ENCODE measurements around the gene KIF9. TPM values are rescaled to one million over a fixed set of nuclear protein-coding genes. Genes with fewer than 3 reads are reported as not detected.

KIF9 gene
- total and polyA plus RNA-seq, 2 of the 8 experiments (the other 6 are each of a cell fraction or from before 2014, with no cell fraction given): 5.0 to 8.0 TPM

- 82% methylated on average over 4 of the region's 4 CpGs; no CpG with 5 or more reads in 1 of the 2 experiments for WGBS, 2 experiments (ENCODE audit: extremely low coverage in 1 of 2, insufficient coverage in 1 of 2, insufficient read length in 1 of 2, insufficient replicate concordance in 2 of 2, low coverage in 1 of 2, low lambda C conversion rate in 2 of 2, missing lambda C conversion rate in 1 of 2)
- H2BK5ac ChIP-seq (ENCODE audit: low read depth, low read length): no peak overlapping the region
- TF ChIP-seq MAFK (IDR thresholded peaks at IDR 0.05; ENCODE audit: low read depth, low read length) (no peak), POU5F1 (IDR thresholded peaks at IDR 0.05; ENCODE audit: low read depth, low read length) (no peak), EZH2 (IDR thresholded peaks at IDR 0.05; ENCODE audit: low read depth, low read length, severe bottlenecking) (no peak), MAX (IDR thresholded peaks at IDR 0.05) (no peak), TCF12 (IDR thresholded peaks at IDR 0.05; ENCODE audit: low read depth, low read length) (no peak), CHD1 (IDR thresholded peaks at IDR 0.05; ENCODE audit: low read depth, low read length) (no peak), CEBPB (IDR thresholded peaks at IDR 0.05; ENCODE audit: low read depth, low read length) (no peak), SIRT6 (IDR thresholded peaks at IDR 0.05; ENCODE audit: low read length) (no peak), TEAD4 (IDR thresholded peaks at IDR 0.05; ENCODE audit: low read depth, low read length) (no peak), PHF8 (conservative IDR thresholded peaks at IDR 0.05; ENCODE audit: low read depth, low read length) (no peak), NANOG (IDR thresholded peaks at IDR 0.05; ENCODE audit: insufficient read depth, low read depth, low read length, poor library complexity, severe bottlenecking) (no peak), RBBP5 (IDR thresholded peaks at IDR 0.05; ENCODE audit: borderline replicate concordance, low read depth, low read length) (no peak), KDM1A (IDR thresholded peaks at IDR 0.05; ENCODE audit: borderline replicate concordance, low read length) (no peak), GTF2F1 (IDR thresholded peaks at IDR 0.05; ENCODE audit: borderline replicate concordance, low read depth, low read length) (no peak)
- H3K4me2 ChIP-seq (ENCODE audit: insufficient read depth in 1 of 2, low read depth in 2 of 2, low read length in 2 of 2): peak overlapping the region in 1 of 2 experiments; percentile 7; a peak in 1 of 4 replicates
- H4K5ac ChIP-seq (ENCODE audit: insufficient read length, low read depth, low read length): no peak overlapping the region
- H3K79me1 ChIP-seq (ENCODE audit: low read depth, low read length): no peaks in the 10 kb centered on the region
- no peaks in the 10 kb centered on the region for H3K36me3 ChIP-seq (ENCODE audit: control insufficient read depth in 2 of 4, insufficient read depth in 4 of 4, low read length in 3 of 4)
- no peak overlapping the region for H2BK20ac ChIP-seq (ENCODE audit: low read length)
- no peak overlapping the region for H3K23ac ChIP-seq (ENCODE audit: insufficient read length)
- H4K20me1 ChIP-seq (replicated peaks in 1 of 2; ENCODE audit: control insufficient read depth in 1 of 2, insufficient read depth in 2 of 2, low read length in 2 of 2): no peaks in the 10 kb centered on the region
- H2AK5ac ChIP-seq (ENCODE audit: low read depth, low read length): 0 out of 2 replicates have a peak overlapping the region, but pooled peaks have one; percentile 56
- FAIRE-seq (no peak), DNase-seq (ENCODE audit: low read depth in 1 of 2, low spot score in 2 of 2) (no peak)
- no peak overlapping the region for H3K56ac ChIP-seq (replicated peaks; ENCODE audit: insufficient read length, low read depth, low read length)
- H3K4me1 ChIP-seq (replicated peaks in 1 of 4; ENCODE audit: control insufficient read depth in 3 of 4, insufficient read depth in 4 of 4, low read length in 3 of 4): peaks cover 0 to 12% (median 5%) of the 10 kb centered on the region in 4 experiments; a peak in 6 of 7 replicates
- H3K23me2 ChIP-seq (ENCODE audit: low read depth, low read length): no peaks in the 10 kb centered on the region
- H3K9ac ChIP-seq (replicated peaks in 1 of 4; ENCODE audit: extremely low read depth in 1 of 4, low read depth in 3 of 4, low read length in 3 of 4): no peak overlapping the region
- H3K27me3 ChIP-seq (replicated peaks in 1 of 4; ENCODE audit: control insufficient read depth in 3 of 4, extremely low read depth in 1 of 4, insufficient read depth in 3 of 4, low read length in 3 of 4): no peaks in the 10 kb centered on the region; a peak in 1 of 7 replicates
- peak overlapping the region; percentile 53 for H3K4ac ChIP-seq (replicated peaks; ENCODE audit: insufficient read length, low read depth, low read length)
- H2AFZ ChIP-seq (ENCODE audit: low read length): peak overlapping the region; percentile 42; the same call in 1 of the 2 replicates
- H3K18ac ChIP-seq (ENCODE audit: extremely low read depth, low read length): peak overlapping the region; percentile 62; the same call in 1 of the 2 replicates
- H2BK12ac ChIP-seq (ENCODE audit: low read depth, low read length): peak overlapping the region; percentile 71
- H4K91ac ChIP-seq (replicated peaks; ENCODE audit: insufficient read length, low read length): no peak overlapping the region
- no peak overlapping the region for H3K27ac ChIP-seq (ENCODE audit: low read depth, low read length)
- H3K9me3 ChIP-seq (ENCODE audit: insufficient read depth in 2 of 2, low read depth in 1 of 2, low read length in 1 of 2): no peaks in the 10 kb centered on the region
- peak overlapping the region; percentile 43 for H2BK120ac ChIP-seq (replicated peaks; ENCODE audit: low read depth, low read length)
- no peaks in the 10 kb centered on the region for H3K79me2 ChIP-seq (ENCODE audit: control insufficient read depth in 1 of 2, insufficient read depth in 2 of 2, low read length in 2 of 2)
- POLR2A ChIA-PET (ENCODE audit: partially characterized antibody): interaction anchor here (0.9 to 1.2 kb wide), 2 partner anchors 120 to 238 kb away, joined by 3 to 4 read pairs; partner anchors contain the start of gene PTPN23
- H3K14ac ChIP-seq (ENCODE audit: insufficient read length): no peak overlapping the region
- no peak overlapping the region for H4K8ac ChIP-seq (ENCODE audit: extremely low read depth, insufficient read depth, low read length)
- 0 out of 2 replicates have a peak overlapping the region, but pooled peaks have one; percentile 3 for H2BK15ac ChIP-seq (ENCODE audit: low read length)
- no peak overlapping the region for H3K4me3 ChIP-seq (ENCODE audit: extremely low read depth in 1 of 4, insufficient read depth in 2 of 4, low read depth in 3 of 4, low read length in 4 of 4)
- CTCF ChIA-PET (ENCODE audit: partially characterized antibody): interaction anchor here (1.9 to 3.3 kb wide), 2 partner anchors 10 to 64 kb away, joined by 4 to 12 read pairs; no protein-coding TSS in a partner anchor
Measured at GRCh38 chr3:47260605-47261004, 22.0 kb downstream of the KIF9 start.
